Fibroblast of skin of left quadriceps (primary cell): ENCODE measurements around the gene CRIM1.
A peak's percentile ranks its signal among the peaks of the same experiment; 100 is the strongest.
"Not testable (repeated sequence)": the region's sequence is repeated elsewhere in the genome, so short reads cannot be mapped to it uniquely, and the experiment has no call there.

Experiments used
- DNase-seq, 2 experiments: peaks; one replicate each; pipeline ENCODE4 v3.0.0-alpha.2; 2013; ENCODE audit warnings: low read depth in 2 of 2

CRIM1 gene

GRCh38 chr2:36355151-36355889 lies at the start of gene CRIM1:
Gene CRIM1 (plus strand): TSS chr2:36355778. CDS start chr2:36356293, 515 bp downstream.
- DNase-seq: peak; percentile 86 to 87

GRCh38 chr2:36307441-36307840 lies 48.1 kb upstream of the CRIM1 start:
- no peak for DNase-seq

- DNase-seq: not testable (repeated sequence)
Measured at GRCh38 chr2:36310444-36310843, 45.1 kb upstream of the CRIM1 start.

- DNase-seq: no peak
Measured at GRCh38 chr2:36318547-36318946, 37.0 kb upstream of the CRIM1 start.

GRCh38 chr2:36322108-36322507 lies 33.5 kb upstream of the CRIM1 start:
- no peak for DNase-seq

- no peak for DNase-seq
Measured at GRCh38 chr2:36326286-36326685, 29.3 kb upstream of the CRIM1 start.

GRCh38 chr2:36329251-36329650 lies 26.3 kb upstream of the CRIM1 start:
- peak in 1 of 2 experiments; percentile 63 for DNase-seq

- DNase-seq: peak in 1 of 2 experiments; percentile 77
Measured at GRCh38 chr2:36329746-36330472, 25.7 kb upstream of the CRIM1 start.

- DNase-seq: no peak
Measured at GRCh38 chr2:36330473-36331395, 24.8 kb upstream of the CRIM1 start.

GRCh38 chr2:36333350-36334012 lies 22.1 kb upstream of the CRIM1 start:
- no peak for DNase-seq

- DNase-seq: no peak
Measured at GRCh38 chr2:36335597-36335996, 20.0 kb upstream of the CRIM1 start.

GRCh38 chr2:36336321-36336720 lies 19.3 kb upstream of the CRIM1 start:
- no peak for DNase-seq

GRCh38 chr2:36337354-36337753 lies 18.2 kb upstream of the CRIM1 start:
- no peak for DNase-seq

GRCh38 chr2:36338124-36338826 lies 17.3 kb upstream of the CRIM1 start:
- DNase-seq: no peak

GRCh38 chr2:36338827-36339145 lies 16.8 kb upstream of the CRIM1 start:
- DNase-seq: peak in 1 of 2 experiments; percentile 61

GRCh38 chr2:36339607-36340218 lies 15.9 kb upstream of the CRIM1 start:
- peak in 1 of 2 experiments; percentile 53 for DNase-seq

- DNase-seq: no peak
Measured at GRCh38 chr2:36343606-36344005, 12.0 kb upstream of the CRIM1 start.

- DNase-seq: no peak
Measured at GRCh38 chr2:36348721-36349120, 6.9 kb upstream of the CRIM1 start.

GRCh38 chr2:36351291-36351690 lies 4.3 kb upstream of the CRIM1 start:
- DNase-seq: no peak

GRCh38 chr2:36351736-36352349 lies 3.7 kb upstream of the CRIM1 start:
- no peak for DNase-seq
